HG02763 (cell line): ENCODE data around the gene LRIT3.

Experiments used
- ATAC-seq: cut with Tn5 transposase; IDR thresholded peaks from one replicate; pipeline ENCODE4 v1.9.1; 2021; ENCODE audit warnings: mild to moderate bottlenecking, moderate library complexity; ENCODE audit not compliant: unreplicated experiment

Gene LRIT3, protein sequence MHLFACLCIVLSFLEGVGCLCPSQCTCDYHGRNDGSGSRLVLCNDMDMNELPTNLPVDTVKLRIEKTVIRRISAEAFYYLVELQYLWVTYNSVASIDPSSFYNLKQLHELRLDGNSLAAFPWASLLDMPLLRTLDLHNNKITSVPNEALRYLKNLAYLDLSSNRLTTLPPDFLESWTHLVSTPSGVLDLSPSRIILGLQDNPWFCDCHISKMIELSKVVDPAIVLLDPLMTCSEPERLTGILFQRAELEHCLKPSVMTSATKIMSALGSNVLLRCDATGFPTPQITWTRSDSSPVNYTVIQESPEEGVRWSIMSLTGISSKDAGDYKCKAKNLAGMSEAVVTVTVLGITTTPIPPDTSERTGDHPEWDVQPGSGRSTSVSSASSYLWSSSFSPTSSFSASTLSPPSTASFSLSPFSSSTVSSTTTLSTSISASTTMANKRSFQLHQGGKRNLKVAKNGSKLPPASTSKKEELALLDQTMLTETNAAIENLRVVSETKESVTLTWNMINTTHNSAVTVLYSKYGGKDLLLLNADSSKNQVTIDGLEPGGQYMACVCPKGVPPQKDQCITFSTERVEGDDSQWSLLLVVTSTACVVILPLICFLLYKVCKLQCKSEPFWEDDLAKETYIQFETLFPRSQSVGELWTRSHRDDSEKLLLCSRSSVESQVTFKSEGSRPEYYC

DNA sequence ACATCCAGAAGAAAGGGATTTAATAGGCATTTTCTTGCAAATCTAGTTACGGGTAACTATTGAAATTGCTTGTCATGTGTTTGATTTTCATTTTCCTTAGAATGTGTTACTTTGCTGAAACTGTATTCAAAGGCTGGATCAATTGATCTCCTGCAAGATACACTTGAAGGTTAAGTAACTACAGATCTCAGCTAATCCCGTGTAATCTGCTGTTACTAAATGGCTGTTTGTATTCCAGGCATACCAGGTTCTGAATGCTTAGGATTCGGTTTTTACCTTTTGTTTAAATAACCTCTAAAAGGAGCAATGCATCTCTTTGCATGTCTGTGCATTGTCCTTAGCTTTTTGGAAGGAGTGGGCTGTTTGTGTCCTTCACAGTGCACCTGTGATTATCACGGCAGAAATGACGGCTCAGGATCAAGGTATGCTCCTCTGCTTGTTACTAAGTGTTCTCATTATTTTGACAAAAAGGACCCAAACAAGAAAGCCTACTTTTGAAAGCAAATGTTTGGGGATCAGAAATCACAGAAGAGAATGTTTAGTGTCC, at the start of gene LRIT3:
TSS of gene LRIT3 (plus strand) at position 212 of the 547 bp plus-strand sequence. CDS start at position 307, 95 bp downstream.
- ATAC-seq: no peak

DNA sequence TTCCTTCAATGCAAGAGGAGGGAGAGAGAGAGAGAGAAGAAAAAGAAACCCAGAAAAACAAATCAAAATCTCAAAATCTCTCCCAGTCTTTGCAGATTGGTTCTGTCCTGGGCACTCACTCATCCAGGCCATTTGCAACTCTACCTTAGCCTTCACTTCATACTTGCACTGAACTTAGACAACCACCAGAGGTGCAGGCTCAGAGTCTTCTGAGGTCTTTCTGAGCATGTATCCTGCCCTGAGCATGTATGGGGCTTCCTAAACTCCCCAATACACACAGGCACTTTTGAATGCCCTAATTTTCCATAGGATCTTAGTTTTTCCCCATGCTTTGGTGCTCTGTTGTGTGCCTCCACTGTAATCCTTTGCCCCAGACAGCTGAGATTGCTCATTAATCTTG, 49.0 kb upstream of the LRIT3 start:
- no peak for ATAC-seq

DNA sequence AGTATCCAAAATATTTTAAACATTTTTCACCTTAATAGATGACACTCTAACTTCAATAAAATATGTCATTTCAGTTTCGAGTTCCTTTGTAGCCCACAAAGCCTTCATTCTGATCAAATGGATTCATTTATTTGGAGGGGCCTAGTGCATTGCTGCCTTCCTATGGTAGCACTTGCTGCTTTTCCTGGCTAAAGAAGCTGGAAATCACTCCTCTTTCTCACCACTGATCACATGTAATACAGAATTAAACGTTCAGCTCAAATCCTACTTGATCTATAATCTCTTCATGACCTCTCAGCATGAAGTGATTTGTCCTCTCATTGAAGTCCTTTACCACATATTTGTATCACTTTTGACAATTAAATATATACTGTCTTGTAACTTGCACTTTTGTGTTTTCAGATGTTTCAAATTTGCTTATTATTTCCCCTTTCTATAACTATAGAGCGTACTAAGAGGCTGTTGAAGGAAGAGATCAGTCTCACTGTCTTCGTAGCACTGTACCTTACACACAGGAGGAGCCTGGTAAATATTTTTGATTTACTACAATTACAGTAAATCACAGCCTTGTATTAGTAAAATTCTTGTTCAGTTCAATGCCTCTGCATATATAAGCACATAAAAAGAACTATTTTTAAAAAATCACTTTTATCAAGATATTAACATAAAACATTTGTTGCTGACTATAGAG, 46.7 kb upstream of the LRIT3 start:
- no peak for ATAC-seq

DNA sequence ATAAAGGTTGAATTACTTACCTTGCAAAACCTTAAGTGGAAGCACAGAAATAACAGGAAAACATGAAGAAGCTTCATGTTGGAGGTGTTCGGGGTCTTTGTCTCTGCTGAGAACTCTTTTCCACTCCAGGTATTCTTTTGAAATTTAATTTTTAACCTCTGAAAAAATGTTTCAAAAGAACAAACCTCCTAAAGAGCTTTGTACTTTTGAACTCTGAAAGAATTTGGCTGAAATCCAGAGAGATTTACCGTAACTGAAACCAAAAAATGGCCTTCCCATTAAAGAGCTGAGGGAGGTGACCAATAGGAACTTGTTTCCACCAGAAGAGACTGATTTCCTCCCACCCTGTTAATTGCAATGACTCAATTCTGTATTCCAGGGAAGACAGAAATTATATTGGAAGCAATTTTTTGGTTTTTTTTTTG, 46.0 kb upstream of the LRIT3 start, which contains the start of gene CFI:
TSS of gene CFI (minus strand) at position 105 of the 425 bp plus-strand sequence. CDS start at position 77, 28 bp downstream.
- no peak for ATAC-seq

DNA sequence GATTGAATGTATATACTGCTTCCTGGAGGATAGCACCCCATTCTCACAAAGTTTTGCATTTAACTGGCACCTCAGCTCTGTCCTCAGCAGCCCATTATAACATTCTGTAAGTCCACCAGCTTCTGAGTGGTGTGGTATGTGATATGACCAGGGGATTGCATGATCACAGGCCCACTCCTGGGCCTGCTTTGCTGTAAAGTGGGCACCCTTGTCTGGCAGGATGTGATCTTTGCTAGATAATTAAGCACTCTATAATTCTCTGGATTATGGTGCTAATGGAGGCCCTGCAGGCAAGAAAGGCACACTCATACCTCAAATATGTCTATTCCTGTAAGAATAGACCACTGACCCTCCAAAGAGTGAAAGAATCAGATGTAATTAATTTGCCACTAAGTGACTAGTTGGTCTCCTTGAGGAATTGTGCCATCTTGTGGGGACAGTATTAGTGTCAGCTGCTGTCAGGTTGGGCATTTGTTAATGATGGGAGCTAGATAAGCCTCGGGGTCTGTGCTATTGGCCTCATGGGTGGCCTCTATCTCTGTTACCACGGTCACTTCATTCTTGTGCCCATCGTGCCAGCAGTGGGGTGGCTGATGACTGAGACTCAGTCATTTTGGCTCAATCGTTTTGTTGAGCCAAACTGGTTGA, 43.9 kb upstream of the LRIT3 start:
- ATAC-seq: peak; percentile 71

DNA sequence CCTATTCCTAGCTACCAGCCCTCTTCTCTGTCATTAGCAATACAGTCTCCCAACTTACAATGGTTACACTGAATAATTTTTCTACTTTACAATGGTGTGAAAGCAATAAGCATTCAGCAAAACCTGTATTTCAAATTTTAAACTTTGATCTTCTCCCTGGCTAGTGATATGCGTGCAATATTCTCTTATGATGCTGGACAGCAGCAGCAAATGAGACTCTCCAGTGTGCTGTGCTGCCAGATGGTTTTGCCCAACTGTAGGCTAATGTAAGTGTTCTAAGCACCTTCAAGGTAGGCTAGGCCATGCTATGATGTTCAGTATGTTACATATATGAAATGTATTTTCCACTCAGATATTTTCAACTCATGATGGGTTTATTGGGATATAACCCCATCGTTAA, 38.3 kb upstream of the LRIT3 start:
- ATAC-seq: no peak

DNA sequence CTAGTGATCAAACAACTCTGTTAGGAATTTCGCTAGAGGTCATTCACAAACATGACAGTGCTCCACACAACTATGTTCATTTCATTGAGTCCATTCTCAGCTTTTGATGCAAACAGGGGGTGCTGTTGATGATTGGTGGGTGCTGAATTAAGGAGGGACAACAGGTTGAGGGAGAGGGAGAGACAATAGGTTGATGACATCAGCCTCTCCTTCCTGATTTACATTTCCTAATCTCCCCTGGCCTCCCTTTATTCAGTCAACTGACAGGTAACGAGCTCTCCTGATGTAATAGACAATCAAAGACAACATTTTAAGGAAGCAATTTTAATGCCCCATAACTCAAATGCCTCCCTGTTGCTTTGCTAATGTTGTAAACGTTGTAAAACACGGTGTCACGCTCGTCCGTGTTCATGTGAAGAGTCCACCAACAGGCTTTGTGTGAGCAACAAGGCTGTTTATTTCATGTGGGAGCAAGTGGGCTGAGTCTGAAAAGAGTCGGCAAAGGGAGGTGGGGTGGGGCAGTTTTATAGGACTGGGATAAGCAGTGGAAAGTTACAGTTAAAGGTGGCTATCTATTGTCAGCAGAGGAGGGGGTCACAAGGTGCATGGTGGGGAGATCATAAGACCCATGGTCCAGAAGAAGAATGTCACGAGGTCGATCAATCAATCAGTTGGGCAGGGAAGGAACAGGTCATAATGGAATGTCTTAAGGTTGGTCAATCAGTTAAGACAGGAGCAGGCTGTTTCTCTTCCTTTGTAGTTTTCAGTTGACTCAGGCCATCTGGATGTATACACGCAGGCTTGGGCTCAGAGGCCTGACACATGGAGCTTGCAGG, 37.1 kb upstream of the LRIT3 start:
- no peak for ATAC-seq

DNA sequence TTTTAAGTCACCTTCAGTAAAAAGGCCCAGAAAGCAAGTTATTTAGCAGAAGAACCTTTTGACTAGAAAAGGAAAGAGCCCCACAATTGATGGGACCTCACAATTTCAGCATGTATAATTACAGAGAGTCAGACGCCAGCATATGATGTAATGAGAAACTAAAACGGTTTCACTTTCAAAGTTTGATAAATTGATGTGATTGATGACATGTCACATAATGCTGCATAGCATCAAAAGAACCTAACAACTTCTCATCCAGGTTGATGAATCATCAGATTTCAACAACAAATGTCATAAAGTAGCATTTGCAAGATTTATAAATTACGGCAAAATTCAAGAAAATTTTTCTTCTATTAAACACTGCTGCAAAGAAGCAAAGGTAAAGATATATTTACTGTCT, 36.2 kb upstream of the LRIT3 start:
- ATAC-seq: no peak

DNA sequence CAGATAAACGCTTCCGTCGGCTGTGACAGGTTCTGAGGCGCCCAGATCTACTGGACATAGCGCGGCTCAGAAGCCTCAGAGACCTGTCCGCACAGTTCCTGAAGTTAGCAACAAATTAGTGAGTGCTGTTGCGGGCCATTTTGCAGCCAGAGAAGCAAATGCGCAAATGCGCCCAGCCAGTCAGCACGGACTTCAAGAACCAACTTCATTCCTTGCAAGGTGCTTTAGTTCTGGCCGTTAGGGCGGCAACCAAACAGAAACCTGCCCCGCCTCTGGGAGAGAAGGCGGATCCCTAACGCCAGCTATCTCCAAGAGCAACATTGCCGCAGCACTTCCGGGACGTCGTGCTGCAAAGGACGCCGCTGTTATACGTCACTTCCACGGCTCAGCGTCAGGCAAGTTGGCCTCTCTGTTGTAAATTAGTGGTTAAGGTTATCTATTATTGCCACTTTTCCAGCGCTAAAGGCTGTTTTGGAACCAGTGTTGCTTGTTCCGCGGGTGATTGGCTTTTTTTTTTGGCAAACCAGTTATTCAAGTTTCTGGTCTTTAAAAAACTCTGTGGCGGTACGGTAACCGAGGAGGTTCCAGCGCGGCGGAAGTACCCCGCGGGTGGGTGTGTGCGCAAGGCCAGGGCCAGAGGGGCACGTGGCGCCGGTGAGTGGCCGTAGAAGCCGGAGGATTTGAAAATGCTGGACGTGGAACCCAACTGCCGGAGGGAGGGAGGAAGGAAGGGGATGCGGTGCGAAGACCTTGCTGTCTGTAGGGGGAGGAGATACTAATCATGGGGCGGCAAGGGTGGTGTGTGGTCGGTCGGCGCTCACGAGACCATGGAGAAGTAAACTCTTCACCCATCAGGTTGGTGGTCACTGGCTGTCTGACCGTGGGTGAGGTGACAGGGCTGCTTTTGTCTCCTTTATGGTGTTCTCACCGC, 32.5 kb upstream of the LRIT3 start, which contains the start of gene GAR1:
TSS of gene GAR1 (plus strand) at position 612 of the 931 bp plus-strand sequence. CDS start 403 bp downstream, outside the sequence.
- peak; percentile 100 for ATAC-seq

DNA sequence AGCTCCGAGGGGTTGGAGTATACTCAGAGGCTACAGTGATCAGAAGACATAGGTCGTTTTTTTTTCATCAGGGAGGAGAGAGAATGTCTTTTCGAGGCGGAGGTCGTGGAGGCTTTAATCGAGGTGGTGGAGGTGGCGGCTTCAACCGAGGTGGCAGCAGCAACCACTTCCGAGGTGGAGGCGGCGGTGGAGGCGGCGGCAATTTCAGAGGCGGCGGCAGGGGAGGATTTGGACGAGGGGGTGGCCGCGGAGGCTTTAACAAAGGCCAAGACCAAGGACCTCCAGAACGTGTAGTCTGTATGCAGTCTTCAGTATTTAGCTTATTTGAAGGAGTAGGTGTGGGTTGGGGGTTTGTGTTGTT, 31.8 kb upstream of the LRIT3 start:
- no peak for ATAC-seq

DNA sequence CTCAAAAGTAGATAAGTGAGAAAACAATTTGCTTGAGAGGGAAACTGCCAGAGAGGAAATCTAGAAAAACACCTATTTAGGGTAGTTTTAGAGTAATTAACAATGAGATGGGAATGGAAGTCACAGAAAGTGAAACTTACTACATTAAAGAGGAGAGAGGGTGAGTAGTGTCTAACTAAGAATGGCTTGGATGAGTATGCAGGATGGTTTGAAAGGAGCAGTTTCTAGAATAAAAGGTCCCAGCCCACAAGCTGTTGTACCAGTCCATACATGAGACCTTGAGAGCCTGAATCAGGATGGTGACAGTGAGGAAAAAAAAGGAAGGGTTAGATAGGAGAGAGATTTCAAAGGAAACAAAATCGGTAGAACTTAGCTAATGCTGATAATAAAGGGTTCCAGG, 31.0 kb upstream of the LRIT3 start:
- no peak for ATAC-seq

DNA sequence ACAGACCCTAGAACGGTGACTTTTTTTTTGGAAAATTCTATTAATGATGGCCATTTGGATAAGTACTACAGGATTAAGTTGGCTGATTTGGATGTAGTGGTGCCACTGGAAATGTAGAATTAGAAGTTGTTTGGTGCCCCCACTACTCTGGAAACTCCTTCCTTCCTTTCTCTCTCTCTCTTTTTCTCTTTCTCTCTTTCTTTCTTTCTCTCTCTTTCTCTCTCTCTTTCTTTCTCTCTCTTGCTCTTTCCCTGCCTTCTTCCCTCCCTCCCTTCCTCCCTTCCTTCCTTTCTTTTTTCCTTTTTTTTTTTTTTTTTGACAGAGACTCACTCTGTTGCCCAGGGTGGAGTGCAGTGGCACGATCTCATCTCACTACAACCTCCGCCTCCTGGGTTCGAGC, 29.6 kb upstream of the LRIT3 start:
- ATAC-seq: no peak

DNA sequence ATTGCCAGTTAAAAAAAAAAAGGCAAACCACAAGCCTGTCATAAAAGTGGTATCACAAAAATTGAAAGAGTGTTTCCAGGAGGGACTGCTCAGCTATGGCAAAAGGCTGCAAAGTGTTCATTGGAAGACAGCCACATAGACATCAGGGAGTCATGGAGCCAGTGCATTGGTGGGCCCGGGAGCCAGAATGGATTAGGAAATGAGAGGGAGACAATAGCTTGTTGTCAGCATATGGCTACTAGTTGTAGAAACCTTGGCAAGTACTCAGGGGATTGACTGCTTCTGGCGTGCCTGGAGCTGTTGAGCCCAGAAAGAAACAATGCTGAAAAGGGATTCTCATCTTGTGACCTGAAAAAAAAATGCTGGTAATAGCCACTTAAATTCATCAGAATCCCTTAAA, 27.3 kb upstream of the LRIT3 start:
- ATAC-seq: no peak

DNA sequence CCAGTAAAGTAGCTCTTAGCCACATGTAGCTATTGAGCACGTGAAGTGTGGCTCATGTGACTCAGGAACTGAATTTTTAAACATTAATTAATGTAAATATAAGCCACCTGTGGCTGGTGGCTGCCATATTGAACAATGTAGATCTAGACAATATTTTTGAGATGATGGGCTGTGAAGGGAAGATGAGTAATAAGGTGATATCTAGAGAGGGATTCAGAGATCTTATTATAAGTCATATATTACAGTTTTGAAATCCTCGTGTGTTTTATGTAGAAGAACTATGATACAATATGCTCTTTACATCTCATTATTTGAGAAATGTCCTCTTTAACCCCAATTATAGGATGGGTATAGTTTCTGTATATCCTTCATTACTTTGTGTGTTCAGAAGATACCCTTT, 26.7 kb upstream of the LRIT3 start:
- ATAC-seq: no peak

DNA sequence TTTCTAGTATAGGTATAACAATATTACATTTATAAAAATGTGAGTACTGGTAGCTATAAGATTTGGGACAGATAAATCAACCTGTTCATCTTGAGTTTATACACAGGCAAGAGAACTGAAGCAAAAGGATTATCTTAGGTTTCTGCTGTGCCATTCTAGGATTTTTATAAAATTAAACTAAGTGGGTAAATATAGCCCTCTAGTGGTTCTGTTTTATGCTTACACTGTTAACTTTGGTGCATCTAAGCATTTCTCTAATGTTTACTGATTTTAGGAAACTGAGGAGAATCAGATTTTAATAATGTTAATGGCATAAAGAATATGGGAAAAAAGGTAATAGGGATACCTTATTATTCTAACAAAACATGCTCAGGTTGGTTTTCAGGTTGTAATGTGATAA, 21.2 kb upstream of the LRIT3 start:
- peak; percentile 65 for ATAC-seq

DNA sequence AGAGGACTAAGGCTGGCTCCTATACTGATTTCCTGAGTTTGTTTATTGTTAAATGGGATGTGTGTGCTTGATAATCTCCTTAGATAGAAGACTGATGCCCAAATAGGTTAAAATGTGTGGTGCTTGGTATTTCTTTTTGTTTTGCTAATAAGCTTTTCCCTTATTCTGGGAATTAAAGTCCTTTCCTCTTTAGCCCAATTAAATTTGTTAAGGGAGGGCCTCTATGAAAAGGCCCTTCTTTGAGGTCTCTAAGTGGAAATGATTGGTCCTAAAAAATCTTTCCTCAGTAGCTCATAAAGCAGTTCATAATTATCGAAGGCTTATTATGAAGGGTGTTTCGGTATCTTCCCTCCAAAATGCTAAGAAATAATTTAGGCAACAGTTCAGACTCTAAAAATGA, 20.2 kb upstream of the LRIT3 start, which contains the start of gene RRH:
TSS of gene RRH (plus strand) at position 301 of the 400 bp plus-strand sequence. CDS start at position 357, 56 bp downstream.
- ATAC-seq: no peak

DNA sequence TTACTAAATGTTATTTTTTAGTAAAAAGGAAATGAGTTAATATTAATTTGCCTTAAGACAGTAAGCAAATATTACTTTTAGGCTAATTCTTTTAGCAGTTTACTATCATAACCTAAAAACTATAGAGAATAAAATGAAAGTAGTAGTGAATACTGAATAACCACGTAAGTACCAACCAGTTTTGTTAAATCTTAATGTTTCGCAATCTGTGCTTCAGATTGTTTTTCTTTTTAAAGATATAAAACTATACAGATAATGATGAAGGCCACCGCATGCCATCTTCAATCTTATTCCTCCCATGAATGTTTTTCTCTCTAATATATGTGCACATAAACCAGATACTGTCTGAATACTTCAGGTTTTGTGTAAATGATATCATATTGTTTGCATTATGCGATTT, 14.2 kb upstream of the LRIT3 start:
- ATAC-seq: no peak

DNA sequence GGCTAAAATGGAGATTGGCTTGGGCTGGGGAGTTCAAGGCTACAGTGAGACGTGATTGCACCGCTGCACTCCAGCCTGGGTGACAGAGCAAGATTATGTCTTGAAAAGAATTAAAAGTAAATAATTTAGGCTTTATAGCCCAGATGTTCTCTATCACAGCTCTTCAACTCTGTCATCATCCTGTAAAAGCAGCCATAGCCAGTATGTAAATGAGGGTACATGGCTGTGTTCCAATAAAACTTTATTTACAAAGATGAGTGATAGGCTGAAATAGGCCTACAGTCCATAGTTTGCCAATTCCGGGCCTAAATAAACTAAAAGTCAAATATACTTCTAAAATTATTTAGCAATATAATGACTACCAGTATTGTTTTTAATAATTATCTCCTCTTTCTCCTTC, 10.9 kb upstream of the LRIT3 start:
- no peak for ATAC-seq
